Gastrocnemius medialis (tissue), 4 donors: ENCODE data around the gene TSPAN9. TPM values are rescaled to one million over a fixed set of nuclear protein-coding genes. Genes with fewer than 3 reads are reported as not detected.

ENCODE experiments used
- ATAC-seq, 2 donors: fragments of 150-250 bp; one replicate each; pipeline ENCODE4 v1.9.1; 2016
- DNase-seq, 2 donors: peaks; one replicate each; pipeline ENCODE4 v3.0.0-alpha.2; 2019
- H3K27ac ChIP-seq, 4 donors: fragments of 200-600 bp; sonication (generic); 1 replicate in 1 of 4; 2 replicates in 3 of 4; pipeline ENCODE4 v1.5.1; 2016 to 2018; ENCODE audit warnings: mild to moderate bottlenecking in 2 of 4, moderate library complexity in 1 of 4
- H3K27me3 ChIP-seq, 3 donors: fragments of 200-600 bp; sonication (generic) in 2 of 3; 1 replicate in 1 of 3; 2 replicates in 2 of 3; pipeline versions ENCODE4 v1.5.1 to v1.6.0; 2016 to 2019; ENCODE audit warnings: mild to moderate bottlenecking in 1 of 3, moderate library complexity in 1 of 3
- H3K36me3 ChIP-seq, 2 donors: fragments of 200-600 bp; sonication (generic) in 1 of 2; one replicate each; pipeline ENCODE4 v1.5.1; 2017 to 2018
- H3K4me1 ChIP-seq, 2 donors: fragments of 200-600 bp; sonication (generic) in 1 of 2; one replicate each; pipeline ENCODE4 v1.5.1; 2016 to 2017; ENCODE audit warnings: mild to moderate bottlenecking in 2 of 2
- H3K4me3 ChIP-seq, 4 donors: fragments of 200-600 bp; sonication (generic) in 3 of 4; 1 replicate in 1 of 4; 2 replicates in 3 of 4; pipeline ENCODE4 v1.5.1; 2016 to 2019; ENCODE audit warnings: mild to moderate bottlenecking in 2 of 4
- H3K9me3 ChIP-seq, 3 donors: fragments of 200-600 bp; sonication (generic) in 2 of 3; 1 replicate in 1 of 3; 2 replicates in 2 of 3; pipeline ENCODE4 v1.5.1; 2016 to 2019
- CTCF ChIP-seq, 5 experiments: fragments of 450-650 bp in 3 of 5; fragments of 200-600 bp in 2 of 5; sonication (generic) in 2 of 5; IDR thresholded peaks in 4 of 5; conservative IDR thresholded peaks in 1 of 5; 1 replicate in 4 of 5; 2 replicates in 1 of 5; pipeline ENCODE4 v1.5.1; 2016 to 2019; ENCODE audit warnings: antibody characterized with exemption in 5 of 5, mild to moderate bottlenecking in 3 of 5, moderate library complexity in 3 of 5
- POLR2A ChIP-seq, 2 donors: fragments of 450-650 bp; IDR thresholded peaks; one replicate each; pipeline ENCODE4 v1.6.1; 2017; ENCODE audit warnings: antibody characterized with exemption in 2 of 2, mild to moderate bottlenecking in 2 of 2, moderate library complexity in 2 of 2
- in situ Hi-C, 4 donors: fragments of 200-750 bp; cut with MboI; loops; one replicate each; pipeline versions ENCODE4 v1.15.0 to v1.8.0; 2017; ENCODE audit warnings: low sequenced_read_pairs in 4 of 4
- intact Hi-C: fragments of 100-400 bp; cut with DNase I; formaldehyde crosslinking; loops from one replicate; pipeline ENCODE4 v1.15.1; 2023; ENCODE audit warnings: low total_unique reads
- total RNA-seq, 4 donors: library from RNA; depleted of rRNA; stranded (reverse); fragments of >200 nt; gene quantifications; one replicate each; pipeline versions ENCODE4 v1.1.0 to v1.2.3, GENCODE V29; 2016

The TSPAN9 gene
- total RNA-seq, 4 donors from 2014 or later: 4.7 to 9.4 (median 7.4) TPM

GRCh38 chr12:3207175-3207574 is 130.0 kb downstream of the TSPAN9 start:
- in situ Hi-C loops: loop anchor here in 1 of 4 donors (10.0 kb wide), 2 partner anchors 72 to 132 kb away; partner anchors contain the start of gene TSPAN9
- H3K4me1 ChIP-seq: peaks cover 28 to 34% of the 10 kb centered on the region in 2 donors
- TF ChIP-seq CTCF (IDR thresholded peaks at IDR 0.05 in 4 of 5, conservative IDR thresholded peaks at IDR 0.05 in 1 of 5) (no peak), POLR2A (IDR thresholded peaks at IDR 0.05) (no peak)
- H3K4me3 ChIP-seq: no peak overlapping the region
- no peaks in the 10 kb centered on the region for H3K9me3 ChIP-seq
- ATAC-seq (no peak), DNase-seq (no peak)
- intact Hi-C loops: no loop called here
- H3K27me3 ChIP-seq: no peaks in the 10 kb centered on the region
- H3K27ac ChIP-seq: no peak overlapping the region
- no peaks in the 10 kb centered on the region for H3K36me3 ChIP-seq

GRCh38 chr12:3207858-3208257 is 130.7 kb downstream of the TSPAN9 start:
- intact Hi-C loops (no loop called here), in situ Hi-C loops (loop anchor here in 1 of 4 donors (10.0 kb wide), 2 partner anchors 73 to 133 kb away; partner anchors contain the start of gene TSPAN9)
- DNase-seq: no peak
- H3K36me3 ChIP-seq: no peaks in the 10 kb centered on the region
- H3K4me3 ChIP-seq: no peak overlapping the region
- no peaks in the 10 kb centered on the region for H3K9me3 ChIP-seq
- H3K27me3 ChIP-seq: no peaks in the 10 kb centered on the region
- no peak overlapping the region for H3K27ac ChIP-seq
- peaks cover 22 to 28% of the 10 kb centered on the region in 2 donors for H3K4me1 ChIP-seq
- no peak for ATAC-seq
- TF ChIP-seq CTCF (IDR thresholded peaks at IDR 0.05 in 4 of 5, conservative IDR thresholded peaks at IDR 0.05 in 1 of 5) (no peak), POLR2A (IDR thresholded peaks at IDR 0.05) (no peak)

GRCh38 chr12:3213188-3213587 is 136.0 kb downstream of the TSPAN9 start:
- no peak for DNase-seq
- no peaks in the 10 kb centered on the region for H3K9me3 ChIP-seq
- peaks cover 4 to 11% of the 10 kb centered on the region in 2 donors for H3K4me1 ChIP-seq
- no peak overlapping the region for H3K4me3 ChIP-seq
- intact Hi-C loops (no loop called here), in situ Hi-C loops (no loop called here)
- ATAC-seq: no peak
- TF ChIP-seq POLR2A (IDR thresholded peaks at IDR 0.05) (no peak), CTCF (IDR thresholded peaks at IDR 0.05 in 4 of 5, conservative IDR thresholded peaks at IDR 0.05 in 1 of 5) (no peak)
- H3K36me3 ChIP-seq: no peaks in the 10 kb centered on the region
- no peak overlapping the region for H3K27ac ChIP-seq
- H3K27me3 ChIP-seq: no peaks in the 10 kb centered on the region

- Histone ChIP-seq H3K9me3 (no peaks in the 10 kb centered on the region), H3K27ac (no peak overlapping the region), H3K36me3 (no peaks in the 10 kb centered on the region), H3K4me3 (no peak overlapping the region), H3K4me1 (peaks cover 9 to 16% of the 10 kb centered on the region in 2 donors), H3K27me3 (no peaks in the 10 kb centered on the region)
- intact Hi-C loops: no loop called here
- DNase-seq: no peak
- ATAC-seq: no peak
- TF ChIP-seq POLR2A (IDR thresholded peaks at IDR 0.05) (no peak), CTCF (IDR thresholded peaks at IDR 0.05 in 4 of 5, conservative IDR thresholded peaks at IDR 0.05 in 1 of 5) (no peak)
- in situ Hi-C loops: no loop called here
Observed at GRCh38 chr12:3213768-3214167, 136.6 kb downstream of the TSPAN9 start.
